Peyer's patch (tissue), 4 donors: ENCODE measurements around the gene PRKCA.

ENCODE experiments used
- POLR2A ChIP-seq, 2 donors: fragments of 450-650 bp; IDR thresholded peaks; one replicate each; pipeline ENCODE4 v1.5.1; 2017; ENCODE audit warnings: antibody characterized with exemption in 2 of 2, mild to moderate bottlenecking in 2 of 2, moderate library complexity in 2 of 2
- TF ChIP-seq, protein P1 (sequence below), 6 experiments: fragments of 450-650 bp in 4 of 6; fragments of 200-600 bp in 2 of 6; sonication (generic) in 1 of 6; IDR thresholded peaks; one replicate each; pipeline ENCODE4 v1.5.1; 2017 to 2019; ENCODE audit warnings: antibody characterized with exemption in 6 of 6, mild to moderate bottlenecking in 3 of 6, moderate library complexity in 1 of 6

DNA sequence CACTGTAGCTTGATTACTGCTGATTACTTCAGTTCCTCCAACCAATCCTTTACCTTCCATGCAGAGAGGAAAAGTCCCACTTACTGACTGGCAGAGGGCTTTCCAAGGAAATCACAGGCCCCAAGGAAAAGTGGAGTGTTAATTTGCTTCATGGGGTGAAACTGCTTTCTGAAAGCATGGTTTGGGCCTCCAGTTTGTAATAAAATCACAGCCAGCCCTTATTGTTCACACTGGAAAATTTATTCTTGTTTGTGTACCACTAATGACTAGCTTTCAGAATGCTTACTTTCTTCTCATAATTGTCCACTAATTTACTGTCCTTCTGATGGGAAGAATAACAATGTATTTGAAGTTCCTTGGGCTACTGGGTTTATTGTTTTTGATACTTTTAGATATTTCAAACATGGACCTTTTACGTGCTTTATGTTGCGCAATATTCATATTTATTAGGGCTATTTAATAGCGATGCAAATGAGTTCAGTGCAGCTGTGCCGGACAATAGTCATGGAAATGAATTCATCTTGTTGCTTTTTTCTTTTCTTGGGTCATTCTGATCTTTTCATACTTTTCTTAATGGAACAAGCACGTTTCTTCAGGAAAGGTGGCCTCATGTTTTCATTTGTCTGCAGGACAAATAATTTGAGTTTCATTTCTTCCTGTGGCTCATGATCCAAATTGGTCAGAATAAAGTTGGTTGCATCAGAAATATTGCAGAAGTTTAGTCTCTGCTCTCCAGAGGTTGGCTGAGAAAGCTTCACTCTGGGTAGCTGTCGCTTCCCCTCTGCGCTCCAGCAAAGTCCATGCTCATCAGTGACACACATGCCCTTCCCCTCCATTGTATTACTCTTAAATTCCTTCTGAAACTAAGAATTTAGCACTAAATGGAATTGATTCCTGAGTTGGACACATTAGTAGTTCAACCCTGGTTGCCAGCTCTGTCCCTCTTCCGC lies 128.7 kb downstream of the PRKCA start:
- TF ChIP-seq, protein P1, sequence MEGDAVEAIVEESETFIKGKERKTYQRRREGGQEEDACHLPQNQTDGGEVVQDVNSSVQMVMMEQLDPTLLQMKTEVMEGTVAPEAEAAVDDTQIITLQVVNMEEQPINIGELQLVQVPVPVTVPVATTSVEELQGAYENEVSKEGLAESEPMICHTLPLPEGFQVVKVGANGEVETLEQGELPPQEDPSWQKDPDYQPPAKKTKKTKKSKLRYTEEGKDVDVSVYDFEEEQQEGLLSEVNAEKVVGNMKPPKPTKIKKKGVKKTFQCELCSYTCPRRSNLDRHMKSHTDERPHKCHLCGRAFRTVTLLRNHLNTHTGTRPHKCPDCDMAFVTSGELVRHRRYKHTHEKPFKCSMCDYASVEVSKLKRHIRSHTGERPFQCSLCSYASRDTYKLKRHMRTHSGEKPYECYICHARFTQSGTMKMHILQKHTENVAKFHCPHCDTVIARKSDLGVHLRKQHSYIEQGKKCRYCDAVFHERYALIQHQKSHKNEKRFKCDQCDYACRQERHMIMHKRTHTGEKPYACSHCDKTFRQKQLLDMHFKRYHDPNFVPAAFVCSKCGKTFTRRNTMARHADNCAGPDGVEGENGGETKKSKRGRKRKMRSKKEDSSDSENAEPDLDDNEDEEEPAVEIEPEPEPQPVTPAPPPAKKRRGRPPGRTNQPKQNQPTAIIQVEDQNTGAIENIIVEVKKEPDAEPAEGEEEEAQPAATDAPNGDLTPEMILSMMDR (IDR thresholded peaks at IDR 0.05) = no peak
- no peak for TF ChIP-seq POLR2A (IDR thresholded peaks at IDR 0.05)
